HCT116 (cell line): Measurements from ENCODE around the gene FSIP1. TPM values are rescaled to one million over a fixed set of nuclear protein-coding genes. Genes with fewer than 3 reads are reported as not detected.

Source experiments
- ATAC-seq: fragments of 200-7000 bp; cut with Tn5 transposase; 2 replicates; pipeline ENCODE4 v1.9.1; 2020; ENCODE audit warnings: mild to moderate bottlenecking, moderate library complexity
- BruUV-seq: library from RNA; stranded (reverse); fragments of 400-500 nt; replicated peaks from 2 replicates; lab custom pipeline; 2021; lab: Mats Ljungman, UMichigan
- CTCF ChIA-PET: fragments of 300-600 bp; sonication (Branson Sonifier 250); formaldehyde crosslinking; loops from one replicate; lab custom pipeline; 2021; ENCODE audit warnings: antibody characterized with exemption; lab: Charles Lee
- POLR2A ChIA-PET: fragments of 300-600, 350-600 bp; sonication (Branson Sonifier 250); formaldehyde crosslinking; loops from one replicate; lab custom pipeline; 2021; ENCODE audit warnings: antibody characterized with exemption; lab: Charles Lee
- RAD21 ChIA-PET, 2 experiments: fragments of 300-600 bp; sonication (Branson Sonifier 250); formaldehyde crosslinking; loops; one replicate each; lab custom pipeline; 2023; ENCODE audit warnings: low total read pairs in 2 of 2; ENCODE audit not compliant: uncharacterized antibody in 2 of 2, unreplicated experiment in 2 of 2, low non-redundant PET in 1 of 2; lab: Charles Lee
- DNase-seq: peaks from one replicate; pipeline ENCODE4 v3.0.0-alpha.2; 2010; ENCODE audit warnings: low read depth, low spot score
- H2AFZ ChIP-seq: fragments of 200-600 bp; shearing (Covaris generic), sonication (generic); 2 replicates; pipeline ENCODE4 v1.6.1; 2017; ENCODE audit warnings: low read depth, mixed run types, mixed read lengths, antibody characterized with exemption, low read length; ENCODE audit not compliant: poor library complexity, severe bottlenecking
- H3K27ac ChIP-seq: 2 replicates; pipeline ENCODE4 v1.5.1; 2012; ENCODE audit warnings: low read depth, low read length
- H3K27me3 ChIP-seq: fragments of 200-600 bp; sonication (generic); 2 replicates; pipeline ENCODE4 v1.6.1; 2016; ENCODE audit warnings: mixed run types, low read length, mixed read lengths; ENCODE audit not compliant: insufficient read depth
- H3K36me3 ChIP-seq, 2 experiments: fragments of 200-500 bp in 1 of 2; fragments of 200-600 bp in 1 of 2; sonication (Bioruptor generic) in 1 of 2; sonication (generic) in 1 of 2; 2 replicates each; pipeline versions ENCODE4 v1.5.1 to v1.6.1; 2014 to 2016; ENCODE audit warnings: low read length in 2 of 2, inconsistent platforms in 1 of 2, mixed read lengths in 1 of 2, mixed run types in 1 of 2; ENCODE audit not compliant: insufficient read depth in 2 of 2, control insufficient read depth in 1 of 2
- H3K4me1 ChIP-seq, 2 experiments: fragments of 200-600 bp in 1 of 2; sonication (generic) in 1 of 2; 2 replicates each; pipeline versions ENCODE4 v1.5.1 to v1.6.1; 2012 to 2017; ENCODE audit warnings: low read length in 2 of 2, inconsistent platforms in 1 of 2, mild to moderate bottlenecking in 1 of 2, mixed read lengths in 1 of 2, mixed run types in 1 of 2, moderate library complexity in 1 of 2; ENCODE audit not compliant: insufficient read depth in 2 of 2, control insufficient read depth in 1 of 2
- H3K4me2 ChIP-seq: fragments of 200-600 bp; sonication (generic); 2 replicates; pipeline ENCODE4 v1.6.1; 2017; ENCODE audit warnings: mixed run types, low read length, mixed read lengths
- H3K4me3 ChIP-seq, 2 experiments: fragments of 200-600 bp in 1 of 2; sonication (generic) in 1 of 2; replicated peaks in 1 of 2; 2 replicates each; pipeline ENCODE4 v1.5.1; 2011 to 2016; ENCODE audit warnings: low read length in 2 of 2, control low read depth in 1 of 2, low read depth in 1 of 2, mild to moderate bottlenecking in 1 of 2, mixed read lengths in 1 of 2, mixed run types in 1 of 2
- H3K79me2 ChIP-seq: fragments of 200-600 bp; sonication (generic); 2 replicates; pipeline ENCODE4 v1.6.1; 2017; ENCODE audit warnings: mild to moderate bottlenecking, mixed run types, low read length, moderate library complexity, mixed read lengths; ENCODE audit not compliant: insufficient read depth
- H3K9ac ChIP-seq: fragments of 200-600 bp; sonication (generic); 2 replicates; pipeline ENCODE4 v1.6.1; 2016; ENCODE audit warnings: low read length, mixed read lengths
- H3K9me2 ChIP-seq: fragments of 200-600 bp; sonication (generic), shearing (Covaris generic); 2 replicates; pipeline ENCODE4 v1.6.1; 2017; ENCODE audit warnings: mixed run types, mild to moderate bottlenecking, moderate library complexity; ENCODE audit not compliant: insufficient read depth
- H3K9me3 ChIP-seq, 2 experiments: fragments of 200-500 bp in 1 of 2; fragments of 200-600 bp in 1 of 2; sonication (Bioruptor generic) in 1 of 2; sonication (generic) in 1 of 2; 2 replicates each; pipeline ENCODE4 v1.6.1; 2014 to 2017; ENCODE audit warnings: low read length in 2 of 2, mixed read lengths in 2 of 2, inconsistent platforms in 1 of 2, low read depth in 1 of 2, mild to moderate bottlenecking in 1 of 2, mixed run types in 1 of 2, moderate library complexity in 1 of 2; ENCODE audit not compliant: control insufficient read depth in 1 of 2, insufficient read depth in 1 of 2
- H4K20me1 ChIP-seq: fragments of 200-600 bp; sonication (generic), shearing (Covaris generic); 2 replicates; pipeline ENCODE4 v1.6.1; 2017; ENCODE audit warnings: mixed run types, mild to moderate bottlenecking, moderate library complexity; ENCODE audit not compliant: insufficient read depth
- CTCF ChIP-seq, 3 experiments: fragments of 200-600 bp in 1 of 3; sonication (generic) in 1 of 3; IDR thresholded peaks in 2 of 3; conservative IDR thresholded peaks in 1 of 3; 2 replicates each; pipeline ENCODE4 v1.5.1; 2012 to 2017; ENCODE audit warnings: low read depth in 2 of 3, low read length in 2 of 3, antibody characterized with exemption in 1 of 3, borderline replicate concordance in 1 of 3, control low read depth in 1 of 3, mild to moderate bottlenecking in 1 of 3, mixed read lengths in 1 of 3, mixed run types in 1 of 3, moderate library complexity in 1 of 3; ENCODE audit not compliant: insufficient read depth in 1 of 3
- EGR1 ChIP-seq: IDR thresholded peaks from 2 replicates; pipeline ENCODE4 v1.6.1; 2012; ENCODE audit warnings: low read depth
- ELF1 ChIP-seq: IDR thresholded peaks from 2 replicates; pipeline ENCODE4 v1.6.1; 2012; ENCODE audit warnings: low read depth, borderline replicate concordance
- EZH2 ChIP-seq: fragments of 200-600 bp; sonication (generic); IDR thresholded peaks from 2 replicates; pipeline ENCODE4 v1.6.1; 2017; ENCODE audit warnings: antibody characterized with exemption, mixed run types
- FOSL1 ChIP-seq: IDR thresholded peaks from 2 replicates; pipeline ENCODE4 v1.6.1; 2012; ENCODE audit warnings: low read depth
- JUND ChIP-seq: IDR thresholded peaks from 2 replicates; pipeline ENCODE4 v1.6.1; 2012
- POLR2AphosphoS5 ChIP-seq: IDR thresholded peaks from 2 replicates; pipeline ENCODE4 v1.6.1; 2011; ENCODE audit warnings: mild to moderate bottlenecking, low read depth, low read length, moderate library complexity
- RAD21 ChIP-seq: IDR thresholded peaks from 2 replicates; pipeline ENCODE4 v1.6.1; 2012; ENCODE audit warnings: low read depth, mild to moderate bottlenecking
- SIN3A ChIP-seq: IDR thresholded peaks from 2 replicates; pipeline ENCODE4 v1.6.1; 2012; ENCODE audit warnings: low read depth
- TCF7L2 ChIP-seq: IDR thresholded peaks from 2 replicates; pipeline ENCODE4 v1.7.0; 2011; ENCODE audit warnings: borderline replicate concordance, inconsistent platforms; ENCODE audit not compliant: insufficient read depth, insufficient read length; ENCODE audit errors: extremely low read depth
- ZFX ChIP-seq: fragments of 450-650 bp; IDR thresholded peaks from 2 replicates; pipeline ENCODE4 v1.6.1; 2017
- ZNF274 ChIP-seq: fragments of 200-500 bp; sonication (Bioruptor generic); IDR thresholded peaks from 2 replicates; pipeline ENCODE4 v1.6.1; 2014; ENCODE audit warnings: mild to moderate bottlenecking, low read depth, low read length, inconsistent platforms
- intact Hi-C: fragments of 100-400 bp; cut with micrococcal nuclease; formaldehyde crosslinking; loops from 2 replicates; pipeline ENCODE4 v1.10.0; 2022
- total RNA-seq: library from RNA; stranded (reverse); gene quantifications from one replicate; pipeline ENCODE4 v1.2.1, GENCODE V29; 2021; ENCODE audit not compliant: unreplicated experiment
- TF ChIP-seq, protein P1 (sequence below): IDR thresholded peaks from 2 replicates; pipeline ENCODE4 v1.6.1; 2011; ENCODE audit warnings: mild to moderate bottlenecking, low read length, moderate library complexity; ENCODE audit not compliant: insufficient replicate concordance; ENCODE audit errors: extremely low read depth
- TF ChIP-seq, protein P2 (sequence below): IDR thresholded peaks from 2 replicates; pipeline ENCODE4 v1.6.1; 2012; ENCODE audit warnings: low read depth
- TF ChIP-seq, protein P3 (sequence below): IDR thresholded peaks from 2 replicates; pipeline ENCODE4 v1.6.1; 2012

The FSIP1 gene
- total RNA-seq, 1 experiment from 2014 or later, result 0.42 TPM

GRCh38 chr15:39665629-39666250 lies 116.9 kb downstream of the FSIP1 start (continued):
- TF ChIP-seq, protein P1, sequence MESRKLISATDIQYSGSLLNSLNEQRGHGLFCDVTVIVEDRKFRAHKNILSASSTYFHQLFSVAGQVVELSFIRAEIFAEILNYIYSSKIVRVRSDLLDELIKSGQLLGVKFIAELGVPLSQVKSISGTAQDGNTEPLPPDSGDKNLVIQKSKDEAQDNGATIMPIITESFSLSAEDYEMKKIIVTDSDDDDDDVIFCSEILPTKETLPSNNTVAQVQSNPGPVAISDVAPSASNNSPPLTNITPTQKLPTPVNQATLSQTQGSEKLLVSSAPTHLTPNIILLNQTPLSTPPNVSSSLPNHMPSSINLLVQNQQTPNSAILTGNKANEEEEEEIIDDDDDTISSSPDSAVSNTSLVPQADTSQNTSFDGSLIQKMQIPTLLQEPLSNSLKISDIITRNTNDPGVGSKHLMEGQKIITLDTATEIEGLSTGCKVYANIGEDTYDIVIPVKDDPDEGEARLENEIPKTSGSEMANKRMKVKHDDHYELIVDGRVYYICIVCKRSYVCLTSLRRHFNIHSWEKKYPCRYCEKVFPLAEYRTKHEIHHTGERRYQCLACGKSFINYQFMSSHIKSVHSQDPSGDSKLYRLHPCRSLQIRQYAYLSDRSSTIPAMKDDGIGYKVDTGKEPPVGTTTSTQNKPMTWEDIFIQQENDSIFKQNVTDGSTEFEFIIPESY, result no peak
- TF ChIP-seq, protein P2, sequence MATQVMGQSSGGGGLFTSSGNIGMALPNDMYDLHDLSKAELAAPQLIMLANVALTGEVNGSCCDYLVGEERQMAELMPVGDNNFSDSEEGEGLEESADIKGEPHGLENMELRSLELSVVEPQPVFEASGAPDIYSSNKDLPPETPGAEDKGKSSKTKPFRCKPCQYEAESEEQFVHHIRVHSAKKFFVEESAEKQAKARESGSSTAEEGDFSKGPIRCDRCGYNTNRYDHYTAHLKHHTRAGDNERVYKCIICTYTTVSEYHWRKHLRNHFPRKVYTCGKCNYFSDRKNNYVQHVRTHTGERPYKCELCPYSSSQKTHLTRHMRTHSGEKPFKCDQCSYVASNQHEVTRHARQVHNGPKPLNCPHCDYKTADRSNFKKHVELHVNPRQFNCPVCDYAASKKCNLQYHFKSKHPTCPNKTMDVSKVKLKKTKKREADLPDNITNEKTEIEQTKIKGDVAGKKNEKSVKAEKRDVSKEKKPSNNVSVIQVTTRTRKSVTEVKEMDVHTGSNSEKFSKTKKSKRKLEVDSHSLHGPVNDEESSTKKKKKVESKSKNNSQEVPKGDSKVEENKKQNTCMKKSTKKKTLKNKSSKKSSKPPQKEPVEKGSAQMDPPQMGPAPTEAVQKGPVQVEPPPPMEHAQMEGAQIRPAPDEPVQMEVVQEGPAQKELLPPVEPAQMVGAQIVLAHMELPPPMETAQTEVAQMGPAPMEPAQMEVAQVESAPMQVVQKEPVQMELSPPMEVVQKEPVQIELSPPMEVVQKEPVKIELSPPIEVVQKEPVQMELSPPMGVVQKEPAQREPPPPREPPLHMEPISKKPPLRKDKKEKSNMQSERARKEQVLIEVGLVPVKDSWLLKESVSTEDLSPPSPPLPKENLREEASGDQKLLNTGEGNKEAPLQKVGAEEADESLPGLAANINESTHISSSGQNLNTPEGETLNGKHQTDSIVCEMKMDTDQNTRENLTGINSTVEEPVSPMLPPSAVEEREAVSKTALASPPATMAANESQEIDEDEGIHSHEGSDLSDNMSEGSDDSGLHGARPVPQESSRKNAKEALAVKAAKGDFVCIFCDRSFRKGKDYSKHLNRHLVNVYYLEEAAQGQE, result no peak
- TF ChIP-seq TCF7L2 (no peak), ZFX (no peak), RAD21 (no peak)

GRCh38 chr15:39663704-39664250 lies 118.9 kb downstream of the FSIP1 start:
- no peak overlapping the region for H3K9ac ChIP-seq
- ChIA-PET CTCF (no interaction called here), RAD21 (no interaction called here), POLR2A (no interaction called here)
- H4K20me1 ChIP-seq, result no peaks in the 10 kb centered on the region
- H3K4me2 ChIP-seq, result no peak overlapping the region
- peaks cover 0 to 3% of the 10 kb centered on the region in 2 experiments; a peak in 1 of 4 replicates for H3K4me1 ChIP-seq
- H3K9me3 ChIP-seq, result no peaks in the 10 kb centered on the region
- H3K27me3 ChIP-seq, result no peaks in the 10 kb centered on the region
- no peaks in the 10 kb centered on the region for H3K36me3 ChIP-seq
- DNase-seq, result no peak
- no peak overlapping the region for H2AFZ ChIP-seq
- H3K27ac ChIP-seq, result no peak overlapping the region
- no peak for ATAC-seq
- no peak overlapping the region for H3K4me3 ChIP-seq
- no peaks in the 10 kb centered on the region for H3K9me2 ChIP-seq
- no TSS peak for BruUV-seq
- intact Hi-C loops, result no loop called here
- no peaks in the 10 kb centered on the region for H3K79me2 ChIP-seq
- TF ChIP-seq ZNF274 (no peak), JUND (no peak), POLR2AphosphoS5 (no peak), SIN3A (no peak), TCF7L2 (no peak), FOSL1 (no peak), EZH2 (no peak), EGR1 (no peak), CTCF (IDR thresholded peaks at IDR 0.05 in 2 of 3, conservative IDR thresholded peaks at IDR 0.05 in 1 of 3; ENCODE audit: borderline replicate concordance in 1 of 3, insufficient read depth in 1 of 3, low read depth in 2 of 3, low read length in 2 of 3) (no peak), ELF1 (no peak)
- TF ChIP-seq, protein P3, sequence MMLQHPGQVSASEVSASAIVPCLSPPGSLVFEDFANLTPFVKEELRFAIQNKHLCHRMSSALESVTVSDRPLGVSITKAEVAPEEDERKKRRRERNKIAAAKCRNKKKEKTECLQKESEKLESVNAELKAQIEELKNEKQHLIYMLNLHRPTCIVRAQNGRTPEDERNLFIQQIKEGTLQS, result no peak
